Measurements from ENCODE around the gene PRAMEF1. TPM values are rescaled to one million over a fixed set of nuclear protein-coding genes. Genes with fewer than 3 reads are reported as not detected.
A peak's percentile ranks its signal among the peaks of the same experiment; 100 is the strongest.
"Not testable (repeated sequence)": the region's sequence is repeated elsewhere in the genome, so short reads cannot be mapped to it uniquely, and the experiment has no call there.

Gene PRAMEF1
- total RNA-seq, 2 donors from 2014 or later = not detected

DNA sequence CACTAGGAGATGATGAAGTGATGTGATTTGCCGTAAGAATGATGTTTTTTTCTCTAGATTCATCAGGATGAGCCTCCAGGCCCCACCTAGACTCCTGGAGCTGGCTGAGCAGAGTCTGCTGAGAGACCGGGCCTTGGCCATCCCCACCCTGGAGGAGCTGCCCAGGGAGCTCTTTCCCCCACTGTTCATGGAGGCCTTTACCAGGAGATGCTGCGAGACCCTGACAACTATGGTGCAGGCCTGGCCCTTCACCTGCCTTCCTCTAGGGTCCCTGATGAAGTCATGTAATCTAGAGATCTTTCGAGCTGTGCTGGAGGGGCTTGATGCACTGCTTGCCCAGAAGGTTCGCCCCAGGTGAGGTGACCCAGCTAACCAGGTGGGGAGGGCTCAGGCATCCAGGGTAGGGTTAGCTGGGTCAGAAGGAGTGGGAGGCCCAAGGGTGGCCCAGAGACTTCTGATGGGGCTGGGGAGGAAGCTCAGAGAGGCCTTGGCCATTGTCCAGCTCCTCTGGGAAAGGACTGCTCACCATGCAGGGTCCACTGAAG lies 16.3 kb upstream of the PRAMEF1 start:
- no peak for ATAC-seq
- intact Hi-C loops (cut with DNase I) = no loop called here
- DNase-seq = no peak

DNA sequence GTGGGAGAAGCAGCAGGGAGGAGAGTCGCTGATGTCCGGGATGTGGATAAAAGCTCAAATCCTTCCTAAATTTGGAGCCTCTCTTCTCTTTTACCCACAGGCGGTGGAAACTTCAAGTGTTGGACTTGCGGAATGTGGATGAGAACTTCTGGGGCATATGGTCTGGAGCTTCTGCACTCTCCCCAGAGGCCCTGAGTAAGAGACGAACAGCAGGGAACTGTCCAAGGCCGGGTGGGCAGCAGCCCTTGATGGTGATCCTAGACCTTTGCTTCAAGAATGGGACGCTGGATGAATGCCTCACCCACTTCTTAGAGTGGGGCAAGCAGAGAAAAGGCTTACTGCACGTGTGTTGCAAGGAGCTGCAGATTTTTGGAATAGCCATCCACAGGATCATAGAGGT lies 15.8 kb upstream of the PRAMEF1 start:
- ATAC-seq (no peak), DNase-seq (no peak)
- intact Hi-C loops (cut with DNase I) = no loop called here

DNA sequence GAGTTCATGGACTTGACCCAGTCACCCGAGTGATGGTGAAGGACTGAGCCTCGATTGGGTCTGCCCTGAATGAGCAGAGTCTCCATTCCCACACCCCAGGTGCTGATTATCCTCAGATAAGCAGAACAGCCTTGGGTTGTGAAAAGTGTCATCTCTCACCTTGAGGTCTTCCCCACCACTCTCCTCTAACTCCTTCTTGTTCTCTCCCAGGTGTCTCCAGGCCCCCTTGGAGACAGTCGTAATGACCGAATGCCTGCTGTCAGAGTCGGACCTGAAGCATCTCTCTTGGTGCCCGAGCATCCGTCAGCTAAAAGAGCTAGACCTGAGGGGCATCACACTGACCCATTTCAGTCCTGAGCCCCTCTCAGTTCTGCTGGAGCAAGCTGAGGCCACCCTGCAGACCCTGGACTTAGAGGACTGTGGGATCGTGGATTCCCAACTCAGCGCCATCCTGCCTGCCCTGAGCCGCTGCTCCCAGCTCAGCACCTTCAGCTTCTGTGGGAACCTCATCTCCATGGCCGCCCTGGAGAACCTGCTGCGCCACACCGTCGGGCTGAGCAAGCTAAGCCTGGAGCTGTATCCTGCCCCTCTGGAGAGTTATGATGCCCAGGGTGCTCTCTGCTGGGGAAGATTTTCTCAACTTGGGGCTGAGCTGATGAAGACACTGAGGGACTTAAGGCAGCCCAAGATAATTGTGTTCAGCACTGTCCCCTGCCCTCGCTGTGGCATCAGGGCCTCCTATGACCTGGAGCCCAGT lies 14.2 kb upstream of the PRAMEF1 start:
- intact Hi-C loops (cut with DNase I) = no loop called here
- ATAC-seq (no peak), DNase-seq (no peak)

DNA sequence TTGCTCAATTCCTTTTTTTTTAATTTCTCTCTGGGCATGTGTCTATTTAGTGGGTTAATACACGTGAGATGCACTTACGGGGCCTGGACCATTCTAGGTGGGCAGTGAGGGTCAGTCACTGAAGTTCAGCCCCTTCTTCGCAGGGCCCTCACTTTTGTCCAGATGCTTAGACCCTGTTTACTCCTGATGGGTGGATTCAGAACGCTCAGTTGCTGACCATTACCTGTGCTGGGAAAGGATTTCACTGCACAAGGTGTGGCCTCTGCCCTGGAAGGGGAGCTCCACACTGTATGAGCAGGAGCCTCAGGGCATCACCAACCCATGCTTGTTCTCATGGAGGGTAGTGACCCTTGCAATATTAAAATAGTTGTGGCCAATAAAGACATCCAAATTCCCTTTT lies 13.1 kb upstream of the PRAMEF1 start:
- ATAC-seq (no peak), DNase-seq (no peak)
- intact Hi-C loops (cut with DNase I) = no loop called here

DNA sequence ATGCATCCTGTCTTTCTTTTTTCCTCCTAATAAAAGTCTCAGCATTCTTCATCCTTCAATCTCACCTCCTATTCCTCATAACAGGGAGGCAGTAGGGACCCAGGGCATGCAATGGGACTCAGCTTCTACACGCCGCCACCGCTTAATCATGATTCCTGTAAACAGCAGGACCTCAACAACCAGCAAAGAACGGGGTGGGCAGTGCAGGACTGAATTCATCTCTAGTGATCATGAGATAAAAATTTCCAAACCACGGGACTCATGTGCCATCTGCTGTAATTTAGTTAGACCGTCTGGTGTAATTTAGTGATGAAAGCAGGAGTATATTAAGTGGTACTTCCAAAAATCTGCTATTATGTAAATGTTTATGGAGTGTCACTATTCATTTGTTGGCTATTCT lies 12.3 kb upstream of the PRAMEF1 start:
- DNase-seq = no peak
- ATAC-seq = no peak
- intact Hi-C loops (cut with DNase I) = no loop called here

DNA sequence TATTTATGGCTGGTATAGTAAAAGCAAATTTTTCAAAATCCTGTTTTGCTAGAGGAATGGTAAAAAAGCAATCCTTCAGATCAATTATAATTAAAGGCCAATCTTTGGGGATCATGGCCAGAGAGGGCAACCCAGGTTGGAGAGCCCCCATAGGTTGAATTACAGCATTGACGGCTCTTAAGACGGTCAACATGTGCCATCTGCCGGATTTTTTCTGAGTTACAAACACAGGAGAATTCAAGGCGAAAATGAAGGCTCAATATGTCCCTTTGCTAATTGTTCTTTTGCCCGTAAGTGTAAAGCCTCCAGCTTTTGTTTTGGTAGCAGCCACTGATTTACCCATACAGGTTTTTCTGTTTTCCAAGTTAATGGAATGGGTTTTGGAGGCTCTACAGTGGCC lies 9.7 kb upstream of the PRAMEF1 start:
- intact Hi-C loops (cut with DNase I); ATAC-seq; DNase-seq: not testable (repeated sequence)

DNA sequence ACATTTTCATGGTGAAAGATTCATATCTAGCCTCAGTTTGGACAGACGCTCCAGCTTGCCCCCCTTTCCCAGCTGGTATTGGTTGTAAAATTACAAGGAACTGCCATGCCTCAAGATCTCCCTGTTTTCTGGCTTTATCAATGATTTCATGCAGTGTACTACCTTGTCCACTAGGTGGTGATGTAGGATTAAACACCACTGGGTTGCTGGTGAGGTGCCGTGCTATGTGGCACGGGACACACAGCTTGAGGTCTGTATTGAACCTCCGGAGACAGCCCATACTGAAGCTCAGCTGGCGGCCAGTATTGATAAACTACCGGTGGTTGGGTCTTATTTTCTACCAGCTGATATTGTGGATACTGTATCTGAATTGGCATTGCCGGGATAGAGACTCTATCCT lies 7.4 kb upstream of the PRAMEF1 start:
- intact Hi-C loops (cut with DNase I); ATAC-seq; DNase-seq: not testable (repeated sequence)

DNA sequence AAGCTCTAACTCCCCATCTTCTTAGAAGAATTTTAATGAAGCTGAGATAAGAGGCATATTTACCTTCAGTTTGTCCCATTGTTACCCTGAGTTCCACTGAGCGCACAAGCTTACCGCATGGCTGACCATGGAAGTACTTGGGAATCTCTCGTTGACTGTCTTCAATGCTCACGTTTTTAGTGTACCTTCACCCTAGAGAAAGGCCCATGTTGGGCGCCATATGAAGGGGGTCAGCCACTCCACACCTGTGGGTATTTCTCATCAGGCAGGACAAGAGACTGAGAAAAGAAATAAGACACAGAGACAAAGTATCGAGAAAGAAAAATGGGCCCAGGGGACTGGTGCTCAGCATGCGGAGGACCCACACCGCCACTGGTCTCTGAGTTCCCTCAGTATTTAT lies 6.5 kb upstream of the PRAMEF1 start:
- ATAC-seq; intact Hi-C loops (cut with DNase I); DNase-seq: not testable (repeated sequence)

DNA sequence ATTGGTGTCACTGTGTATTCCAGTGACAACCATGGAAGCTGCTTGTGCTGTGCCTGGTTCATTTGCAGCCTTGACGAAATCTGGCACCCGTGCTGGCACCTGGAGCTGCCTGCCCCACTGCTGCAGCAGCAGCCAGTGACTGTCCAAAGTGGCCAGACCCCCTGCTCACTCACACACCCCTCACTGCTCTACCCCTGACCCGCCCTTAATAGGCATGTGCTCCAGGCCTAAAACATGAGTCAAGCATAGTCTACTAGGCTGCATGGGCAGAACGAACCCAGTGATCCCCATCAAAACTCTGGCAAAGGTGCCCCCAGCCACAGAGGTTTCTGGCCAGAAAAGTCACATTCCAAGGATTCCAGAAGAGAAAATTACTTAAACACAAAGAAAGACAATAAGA lies 7.7 kb downstream of the PRAMEF1 start:
- ATAC-seq (no peak), DNase-seq (no peak)
- intact Hi-C loops (cut with DNase I) = no loop called here

DNA sequence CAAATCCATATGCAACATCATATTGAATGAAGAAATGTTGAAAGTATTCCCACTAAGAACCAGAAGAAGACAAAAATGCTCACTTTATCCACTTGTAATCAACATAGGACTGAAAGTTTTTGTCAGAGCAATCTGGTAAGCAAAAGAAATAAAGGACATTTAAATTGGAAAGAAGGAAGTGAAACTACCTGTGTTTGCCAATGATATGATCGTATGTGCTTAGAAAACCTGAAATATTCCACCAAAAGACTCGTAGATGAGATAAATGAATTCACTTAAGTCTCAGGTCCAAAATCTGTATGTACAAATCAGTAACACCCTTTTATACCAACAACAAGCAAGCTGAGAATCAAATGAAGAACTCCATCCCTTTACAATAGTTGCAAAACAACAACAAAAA lies 8.5 kb downstream of the PRAMEF1 start:
- intact Hi-C loops (cut with DNase I) = no loop called here
- ATAC-seq (no peak), DNase-seq (no peak)

DNA sequence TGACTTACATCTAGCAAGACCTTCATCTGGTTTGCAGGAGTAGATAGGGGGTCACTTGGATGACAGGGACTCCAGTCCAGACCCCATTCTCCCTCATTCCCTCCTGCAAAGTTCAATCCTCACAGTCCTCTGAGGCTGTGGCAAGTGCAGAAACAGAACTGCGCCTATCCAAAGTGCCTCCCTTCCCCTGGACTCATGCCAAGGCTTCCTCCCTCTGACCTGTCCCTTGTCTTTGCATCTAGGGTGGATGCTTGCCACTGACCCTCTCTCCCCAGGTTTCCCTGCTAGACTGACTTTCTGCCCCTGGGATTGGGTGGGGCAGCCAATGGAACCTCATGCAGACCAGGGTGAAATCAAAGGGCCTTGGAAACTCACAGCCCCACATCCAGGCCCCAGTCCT lies 18.7 kb downstream of the PRAMEF1 start:
- DNase-seq (no peak), ATAC-seq (no peak)
- intact Hi-C loops (cut with DNase I) = no loop called here

DNA sequence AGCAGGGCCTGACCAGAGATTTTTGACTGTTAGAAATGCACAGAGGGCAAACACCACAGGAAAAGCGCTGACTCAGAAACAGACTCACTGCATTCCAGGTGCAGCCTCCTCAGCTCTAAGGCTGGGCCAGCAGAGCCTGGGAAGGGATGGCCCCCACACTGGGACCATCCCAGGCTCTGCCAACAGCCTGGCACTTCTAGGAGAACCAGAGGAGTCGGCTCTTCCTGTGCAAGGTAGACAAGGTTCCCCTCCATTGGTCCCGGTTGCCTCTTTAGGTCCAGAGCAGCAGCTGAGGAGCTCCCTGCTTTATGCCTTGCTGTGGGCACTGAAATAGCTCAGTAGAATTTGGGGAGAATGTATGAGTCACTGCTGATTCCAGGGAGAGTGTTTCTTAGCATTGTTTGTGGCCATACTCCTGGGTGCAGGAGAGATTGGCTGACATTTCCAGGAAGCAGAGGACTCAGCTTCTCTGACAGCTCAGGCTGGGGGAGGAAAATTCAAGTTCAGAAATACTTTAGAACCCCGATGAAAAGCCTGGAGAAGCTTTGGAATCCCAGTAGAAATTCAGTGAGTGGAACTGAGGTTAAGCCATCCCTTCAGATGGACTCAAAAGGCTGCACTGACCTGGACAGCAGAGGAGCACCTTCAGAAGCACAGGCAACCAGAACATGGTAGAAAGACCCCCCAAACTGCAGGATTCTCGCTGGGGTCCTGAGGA lies 19.7 kb downstream of the PRAMEF1 start:
- DNase-seq (no peak), ATAC-seq (peak in 1 of 2 donors; percentile 91)
- intact Hi-C loops (cut with DNase I) = no loop called here

DNA sequence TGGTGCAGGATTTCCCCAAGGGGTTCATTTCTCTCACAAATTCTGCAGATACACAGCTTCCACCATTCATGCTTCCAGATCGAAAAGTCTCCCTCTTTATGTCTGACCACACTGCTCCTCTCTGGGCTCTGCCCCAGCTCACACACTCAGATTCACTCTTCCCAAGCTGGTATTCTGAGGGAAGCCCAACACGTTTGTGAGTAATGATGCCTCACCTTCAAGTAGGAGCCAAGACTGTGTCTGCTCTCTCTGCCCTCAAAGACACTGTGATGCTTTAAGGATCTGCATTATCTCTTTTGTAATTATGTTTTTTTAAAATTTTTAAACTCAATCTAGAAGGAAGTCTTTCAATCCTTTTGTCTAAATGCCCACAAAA lies 20.2 kb downstream of the PRAMEF1 start:
- DNase-seq = no peak
- ATAC-seq = peak in 1 of 2 donors; percentile 90
- intact Hi-C loops (cut with DNase I) = no loop called here

DNA sequence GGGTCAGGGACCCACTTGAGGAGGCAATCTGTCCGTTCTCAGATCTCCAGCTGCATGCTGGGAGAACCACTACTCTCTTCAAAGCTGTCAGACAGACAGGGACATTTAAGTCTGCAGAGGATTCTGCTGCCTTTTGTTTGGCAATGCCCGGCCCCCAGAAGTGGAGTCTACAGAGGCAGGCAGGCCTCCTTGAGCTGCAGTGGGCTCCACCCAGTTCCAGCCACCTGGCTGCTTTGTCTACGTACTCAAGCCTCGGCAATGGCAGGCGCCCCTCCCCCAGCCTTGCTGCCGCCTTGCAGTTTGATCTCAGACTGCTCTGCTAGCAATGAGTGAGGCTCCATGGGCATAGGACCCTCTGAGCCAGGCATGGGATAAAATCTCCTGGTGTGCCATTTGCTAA lies 27.9 kb downstream of the PRAMEF1 start:
- ATAC-seq; intact Hi-C loops (cut with DNase I): not testable (repeated sequence)

DNA sequence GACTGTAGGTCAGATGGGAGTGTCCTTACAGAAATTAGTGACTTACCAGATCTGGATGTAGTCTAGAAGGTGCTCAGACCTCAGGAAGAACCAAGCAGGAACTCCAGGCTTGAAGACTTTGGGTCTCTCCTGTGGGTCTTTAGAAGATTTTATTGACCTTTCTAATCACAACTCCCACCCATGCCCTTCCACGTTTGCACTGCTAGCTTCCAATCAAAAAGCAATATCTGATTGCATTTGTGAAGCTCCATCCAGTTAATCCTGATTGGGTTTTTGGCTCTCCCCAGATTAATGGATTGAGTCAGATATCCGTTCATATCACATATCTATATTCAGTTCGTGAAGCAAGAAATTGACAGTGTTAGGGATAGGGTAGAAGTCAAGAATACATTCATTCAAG lies 40.1 kb downstream of the PRAMEF1 start, which contains the start of gene PRAMEF11:
PRAMEF11 (minus strand) TSS at position 101 of the 400 bp plus-strand sequence. CDS start 2,621 bp downstream, outside the sequence.
- ATAC-seq; DNase-seq; intact Hi-C loops (cut with DNase I): not testable (repeated sequence)

More for the DNA sequence above, 27.9 kb downstream of the PRAMEF1 start:
- DNase-seq = not testable (repeated sequence)

DNA sequence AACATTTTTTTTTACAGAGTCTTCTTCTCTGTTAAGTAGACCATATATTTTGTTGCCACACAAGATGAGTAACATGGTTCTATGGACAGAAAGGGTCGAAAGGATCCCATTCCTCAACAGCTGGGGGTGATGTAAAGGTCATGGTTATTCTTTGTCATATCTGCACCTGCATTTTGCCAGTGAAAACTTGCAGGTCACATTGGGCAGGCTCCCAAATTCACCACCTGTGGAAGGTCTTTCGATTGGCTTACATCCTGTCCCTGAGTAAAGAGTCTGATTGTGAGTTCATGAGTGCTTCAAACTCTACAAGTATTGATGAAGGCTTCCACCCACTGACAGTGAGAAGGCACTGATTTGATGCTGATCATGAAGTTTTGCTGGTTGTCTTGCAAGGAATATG lies 42.1 kb downstream of the PRAMEF1 start:
- intact Hi-C loops (cut with DNase I); DNase-seq; ATAC-seq: not testable (repeated sequence)

All from left cardiac atrium (tissue), 4 donors.